Heart right ventricle (tissue), 16 donors: ENCODE data around the gene C10orf71. TPM values are rescaled to one million over a fixed set of nuclear protein-coding genes. Genes with fewer than 3 reads are reported as not detected.

Source experiments
- ATAC-seq, 8 donors: fragments of 200-7000 bp; cut with Tn5 transposase; one replicate each; pipeline ENCODE4 v1.9.1; 2020; ENCODE audit warnings: mild to moderate bottlenecking in 8 of 8, moderate library complexity in 8 of 8, moderate number of reproducible peaks in 1 of 8
- DNase-seq, 2 donors: peaks; one replicate each; pipeline ENCODE4 v3.0.0-alpha.2; 2020
- H3K27ac ChIP-seq, 10 donors: fragments of 200-600 bp; sonication (generic) in 2 of 10; one replicate each; pipeline versions ENCODE4 v1.5.0 to v1.8.0; 2020 to 2022; ENCODE audit warnings: mild to moderate bottlenecking in 3 of 10
- H3K27me3 ChIP-seq, 7 donors: fragments of 200-600 bp; one replicate each; pipeline ENCODE4 v1.8.0; 2021 to 2022; ENCODE audit warnings: mild to moderate bottlenecking in 2 of 7
- H3K36me3 ChIP-seq, 9 donors: fragments of 200-600 bp; sonication (generic) in 1 of 9; one replicate each; pipeline versions ENCODE4 v1.5.0 to v1.8.0; 2020 to 2022; ENCODE audit warnings: mild to moderate bottlenecking in 2 of 9
- H3K4me1 ChIP-seq, 9 donors: fragments of 200-600 bp; sonication (generic) in 1 of 9; one replicate each; pipeline versions ENCODE4 v1.5.0 to v1.8.0; 2020 to 2022; ENCODE audit warnings: mild to moderate bottlenecking in 4 of 9
- H3K4me3 ChIP-seq, 10 donors: fragments of 200-600 bp; sonication (generic) in 2 of 10; one replicate each; pipeline versions ENCODE4 v1.5.0 to v1.8.0; 2020 to 2022; ENCODE audit warnings: mild to moderate bottlenecking in 7 of 10, moderate library complexity in 2 of 10
- H3K9me3 ChIP-seq, 11 donors: fragments of 200-600 bp in 10 of 11; sonication (generic) in 2 of 11; one replicate each; pipeline versions ENCODE4 v1.5.0 to v1.8.0; 2013 to 2022; ENCODE audit warnings: mild to moderate bottlenecking in 2 of 11, control low read depth in 1 of 11, moderate library complexity in 1 of 11
- CTCF ChIP-seq, 9 donors: fragments of 200-600 bp; sonication (generic) in 2 of 9; IDR thresholded peaks; one replicate each; pipeline versions ENCODE4 v1.5.0 to v1.8.0; 2021 to 2022; ENCODE audit warnings: antibody characterized with exemption in 9 of 9, mild to moderate bottlenecking in 5 of 9, moderate library complexity in 1 of 9
- WGBS, 2 donors: extraction: QIAGEN DNeasy Blood & Tissue Kit; methylation state at CpG; one replicate each; pipeline ENCODE4 v1.1.7; 2013; ENCODE audit warnings: inconsistent platforms in 1 of 2; 5-methylcytosine and 5-hydroxymethylcytosine counted together
- intact Hi-C, 10 donors: fragments of 100-400 bp; cut with DNase I; formaldehyde crosslinking; loops; one replicate each; pipeline versions ENCODE4 v1.11.1 to v1.14.2; 2022
- polyA plus RNA-seq, 2 donors: library from polyadenylated mRNA; stranded (reverse); fragments of 200-250 nt; gene quantifications; one replicate each; pipeline ENCODE4 v1.2.3, GENCODE V29; 2013
- total RNA-seq, 10 donors: library from RNA; stranded (reverse); fragmentation: NEBNext Ultra II Directional in 3 of 10; extraction: Animal tissue kit (Norgen Biotek cat#: 25700) in 3 of 10; gene quantifications; one replicate each; pipeline versions ENCODE4 v1.2.1 to v1.2.4, GENCODE V29; 2021 to 2023
- donor health status: Arrhythmogenic right ventricular cardiomyopathy.
- donor health status: ischemic (EF 13 %, LVEDD 7.1; RV severe dilation, severe dysfunction).
- donor health status: healthy with polysubstance abuse.
- donor health status: DM: no; HTN: yes; CAD: no.
- donor health status: DM: no; HTN: no; CAD: no.
- donor health status: ischemic (EF 25% LVEDD 6.9; RV normal size, moderate dysfunction).
- donor health status: ischemic (EF 25% LVEDD 5.7; RV mildly dilated, moderate dysfunction).
- donor health status: healthy.
- donor health status: DM: yes; HTN: yes; CAD: no.
- donor health status: Ischemic cardiomyopathy.
- donor health status: ischemic (EF 35%, LVEDD 5.7; RV mildly dilated, moderate dysfunction).
- donor health status: nonischemic (EF 11% LVEDD 7.7; RV severe dilation, severe dysfunction).
- donor health status: DM: yes; HTN: yes; CAD: no.
- donor health status: PGD.
- donor health status: ischemic (EF 29% LVEDD 5.4; RV normal size, mild dysfunction).
- donor health status: nonischemic (EF 23%, LVEDD 6.1; RV moderate dilation, normal function).

The C10orf71 gene
- total and polyA plus RNA-seq, 12 donors: 3.6 to 225 (median 149) TPM

GRCh38 chr10:49281461-49281860, 17.5 kb upstream of the C10orf71 start:
- Histone ChIP-seq H3K27me3 (no peaks in the 10 kb centered on the region), H3K4me3 (no peak overlapping the region), H3K4me1 (peaks cover 3 to 58% (median 32%) of the 10 kb centered on the region in 9 donors), H3K9me3 (no peaks in the 10 kb centered on the region), H3K27ac (no peak overlapping the region), H3K36me3 (no peaks in the 10 kb centered on the region)
- no peak for ATAC-seq
- DNase-seq: no peak
- TF ChIP-seq CTCF (IDR thresholded peaks at IDR 0.05): peak in 6 of 9 donors; percentile 12 to 33 (median 22)
- WGBS, 2 donors: 77 to 81% methylated on average over 13 of the region's 13 CpGs
- intact Hi-C loops: no loop called here

GRCh38 chr10:49282306-49282705, 16.7 kb upstream of the C10orf71 start:
- Histone ChIP-seq H3K36me3 (no peaks in the 10 kb centered on the region), H3K4me1 (peaks cover 2 to 58% (median 32%) of the 10 kb centered on the region in 9 donors), H3K4me3 (no peak overlapping the region), H3K27ac (peak overlapping the region in 5 of 10 donors; percentile 36 to 65 (median 56)), H3K27me3 (no peaks in the 10 kb centered on the region), H3K9me3 (no peaks in the 10 kb centered on the region)
- DNase-seq (no peak), ATAC-seq (no peak)
- intact Hi-C loops: loop anchor here in 1 of 10 donors (2.0 kb wide), 1 partner anchor 14 kb away; no protein-coding TSS in a partner anchor
- no peak for TF ChIP-seq CTCF (IDR thresholded peaks at IDR 0.05)
- 56 to 95% methylated on average over 3 of the region's 3 CpGs for WGBS, 2 donors

GRCh38 chr10:49282879-49283341, 16.1 kb upstream of the C10orf71 start:
- H3K36me3 ChIP-seq: no peaks in the 10 kb centered on the region
- H3K27me3 ChIP-seq: no peaks in the 10 kb centered on the region
- intact Hi-C loops: loop anchor here in 1 of 10 donors (2.0 kb wide), 1 partner anchor 14 kb away; no protein-coding TSS in a partner anchor
- 30 to 51% methylated on average over 12 of the region's 12 CpGs for WGBS, 2 donors
- H3K9me3 ChIP-seq: no peaks in the 10 kb centered on the region
- ATAC-seq (peak in 7 of 8 donors; percentile 7 to 64 (median 28)), DNase-seq (peak in 1 of 2 donors; percentile 36)
- H3K4me1 ChIP-seq: peaks cover 0 to 56% (median 28%) of the 10 kb centered on the region in 9 donors
- no peak overlapping the region for H3K4me3 ChIP-seq
- peak overlapping the region in 7 of 10 donors; percentile 12 to 65 (median 53) for H3K27ac ChIP-seq
- TF ChIP-seq CTCF (IDR thresholded peaks at IDR 0.05): no peak

GRCh38 chr10:49283491-49283890, 15.5 kb upstream of the C10orf71 start:
- no peak overlapping the region for H3K4me3 ChIP-seq
- DNase-seq: no peak
- H3K36me3 ChIP-seq: no peaks in the 10 kb centered on the region
- intact Hi-C loops: loop anchor here in 1 of 10 donors (2.0 kb wide), 1 partner anchor 13 kb away; no protein-coding TSS in a partner anchor
- no peaks in the 10 kb centered on the region for H3K9me3 ChIP-seq
- 94 to 98% methylated on average over 6 of the region's 6 CpGs for WGBS, 2 donors
- TF ChIP-seq CTCF (IDR thresholded peaks at IDR 0.05): no peak
- H3K27ac ChIP-seq: peak overlapping the region in 5 of 10 donors; percentile 36 to 65 (median 56)
- H3K27me3 ChIP-seq: no peaks in the 10 kb centered on the region
- H3K4me1 ChIP-seq: peaks cover 0 to 53% (median 26%) of the 10 kb centered on the region in 9 donors
- no peak for ATAC-seq
